Mesothelial cell of epicardium (in vitro differentiated cells): ENCODE results near the gene EML4. TPM values are rescaled to one million over a fixed set of nuclear protein-coding genes. Genes with fewer than 3 reads are reported as not detected.
A peak's percentile ranks its signal among the peaks of the same experiment; 100 is the strongest.
"Not testable (repeated sequence)": the region's sequence is repeated elsewhere in the genome, so short reads cannot be mapped to it uniquely, and the experiment has no call there.

Experiments used
- DNase-seq, 2 experiments: peaks; one replicate each; pipeline ENCODE4 v3.0.0; 2021; ENCODE audit warnings: low spot score in 2 of 2; ENCODE audit not compliant: unreplicated experiment in 2 of 2
- H3K27ac Mint-ChIP-seq: 2 replicates; pipeline ENCODE4 v1.8.0; 2021; ENCODE audit warnings: mixed read lengths
- H3K27me3 Mint-ChIP-seq: 2 replicates; pipeline ENCODE4 v1.8.0; 2021; ENCODE audit warnings: low read depth, mixed read lengths
- H3K36me3 Mint-ChIP-seq: 2 replicates; pipeline ENCODE4 v1.8.0; 2021; ENCODE audit warnings: mixed read lengths
- H3K4me1 Mint-ChIP-seq: 2 replicates; pipeline ENCODE4 v1.8.0; 2021; ENCODE audit warnings: mixed read lengths
- H3K4me3 Mint-ChIP-seq: 2 replicates; pipeline ENCODE4 v1.8.0; 2021; ENCODE audit warnings: mild to moderate bottlenecking, moderate library complexity, mixed read lengths
- H3K9me3 Mint-ChIP-seq: 2 replicates; pipeline ENCODE4 v1.8.0; 2021; ENCODE audit warnings: mixed read lengths
- total RNA-seq: library from RNA; stranded (reverse); gene quantifications from 3 replicates; pipeline ENCODE4 v1.2.1, GENCODE V29; 2021
- TF ChIP-seq, protein P1 (sequence below): fragments of 200-600 bp; sonication (generic); IDR thresholded peaks from one replicate; pipeline ENCODE4 v1.5.0; 2021; ENCODE audit warnings: antibody characterized with exemption; ENCODE audit not compliant: unreplicated experiment

Gene EML4
- total RNA-seq, 1 donor from 2014 or later, result 95.6 TPM

DNA sequence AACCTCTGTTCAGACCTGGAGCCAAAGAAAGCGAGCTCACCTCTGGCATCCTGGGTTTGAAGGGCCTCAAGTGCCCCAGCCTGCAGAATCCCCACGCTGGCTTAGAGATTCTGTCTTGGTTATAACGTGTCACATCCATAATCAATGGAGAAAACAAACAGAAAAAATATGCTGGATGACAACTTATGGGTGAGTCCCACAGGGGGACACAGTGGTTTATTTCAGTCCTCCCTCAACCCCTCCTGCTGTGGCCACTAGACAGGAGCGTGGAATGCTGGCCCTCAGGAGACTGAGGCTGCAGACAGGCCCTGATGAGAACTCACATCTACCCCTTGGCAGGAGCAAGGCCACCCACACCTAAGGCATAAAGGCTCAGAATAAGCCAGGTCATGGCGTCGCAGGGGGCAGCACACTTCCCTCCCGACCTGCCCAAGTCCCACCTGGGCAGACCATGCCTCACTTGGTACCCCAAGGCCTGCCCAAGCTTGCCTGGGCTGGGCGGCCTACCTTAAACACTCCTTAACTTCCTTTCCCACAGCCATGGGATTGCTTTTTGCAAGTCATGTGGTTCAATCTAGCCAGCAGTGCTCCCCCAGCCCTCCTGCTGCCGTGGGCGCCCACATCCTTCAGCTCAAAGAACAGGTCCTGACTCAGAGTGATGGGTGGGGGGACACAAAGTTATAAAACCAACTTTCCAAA lies 171.9 kb downstream of the EML4 start:
- H3K27ac Mint-ChIP-seq, result no peak overlapping the region
- TF ChIP-seq, protein P1, sequence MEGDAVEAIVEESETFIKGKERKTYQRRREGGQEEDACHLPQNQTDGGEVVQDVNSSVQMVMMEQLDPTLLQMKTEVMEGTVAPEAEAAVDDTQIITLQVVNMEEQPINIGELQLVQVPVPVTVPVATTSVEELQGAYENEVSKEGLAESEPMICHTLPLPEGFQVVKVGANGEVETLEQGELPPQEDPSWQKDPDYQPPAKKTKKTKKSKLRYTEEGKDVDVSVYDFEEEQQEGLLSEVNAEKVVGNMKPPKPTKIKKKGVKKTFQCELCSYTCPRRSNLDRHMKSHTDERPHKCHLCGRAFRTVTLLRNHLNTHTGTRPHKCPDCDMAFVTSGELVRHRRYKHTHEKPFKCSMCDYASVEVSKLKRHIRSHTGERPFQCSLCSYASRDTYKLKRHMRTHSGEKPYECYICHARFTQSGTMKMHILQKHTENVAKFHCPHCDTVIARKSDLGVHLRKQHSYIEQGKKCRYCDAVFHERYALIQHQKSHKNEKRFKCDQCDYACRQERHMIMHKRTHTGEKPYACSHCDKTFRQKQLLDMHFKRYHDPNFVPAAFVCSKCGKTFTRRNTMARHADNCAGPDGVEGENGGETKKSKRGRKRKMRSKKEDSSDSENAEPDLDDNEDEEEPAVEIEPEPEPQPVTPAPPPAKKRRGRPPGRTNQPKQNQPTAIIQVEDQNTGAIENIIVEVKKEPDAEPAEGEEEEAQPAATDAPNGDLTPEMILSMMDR, result no peak
- no peaks in the 10 kb centered on the region for H3K27me3 Mint-ChIP-seq
- DNase-seq, result no peak
- H3K36me3 Mint-ChIP-seq, result peaks cover 44% of the 10 kb centered on the region
- peaks cover 5% of the 10 kb centered on the region for H3K9me3 Mint-ChIP-seq
- H3K4me3 Mint-ChIP-seq, result no peak overlapping the region
- peaks cover 10% of the 10 kb centered on the region for H3K4me1 Mint-ChIP-seq

- H3K4me1 Mint-ChIP-seq, result peaks cover 11% of the 10 kb centered on the region
- H3K9me3 Mint-ChIP-seq, result peaks cover 2% of the 10 kb centered on the region
- H3K27ac Mint-ChIP-seq, result peak overlapping the region; percentile 11
- DNase-seq, result no peak
- no peak overlapping the region for H3K4me3 Mint-ChIP-seq
- H3K36me3 Mint-ChIP-seq, result peaks cover 35% of the 10 kb centered on the region
- no peaks in the 10 kb centered on the region for H3K27me3 Mint-ChIP-seq
- TF ChIP-seq, protein P1, result no peak
Measured at GRCh38 chr2:42342061-42342794, 173.1 kb downstream of the EML4 start.

GRCh38 chr2:42342795-42343241 lies 173.7 kb downstream of the EML4 start:
- Mint-ChIP-seq H3K9me3 (no peaks in the 10 kb centered on the region), H3K27me3 (no peaks in the 10 kb centered on the region), H3K4me1 (peaks cover 12% of the 10 kb centered on the region), H3K27ac (peak overlapping the region; percentile 68), H3K36me3 (peaks cover 32% of the 10 kb centered on the region), H3K4me3 (no peak overlapping the region)
- TF ChIP-seq, protein P1, result no peak
- DNase-seq, result no peak

DNA sequence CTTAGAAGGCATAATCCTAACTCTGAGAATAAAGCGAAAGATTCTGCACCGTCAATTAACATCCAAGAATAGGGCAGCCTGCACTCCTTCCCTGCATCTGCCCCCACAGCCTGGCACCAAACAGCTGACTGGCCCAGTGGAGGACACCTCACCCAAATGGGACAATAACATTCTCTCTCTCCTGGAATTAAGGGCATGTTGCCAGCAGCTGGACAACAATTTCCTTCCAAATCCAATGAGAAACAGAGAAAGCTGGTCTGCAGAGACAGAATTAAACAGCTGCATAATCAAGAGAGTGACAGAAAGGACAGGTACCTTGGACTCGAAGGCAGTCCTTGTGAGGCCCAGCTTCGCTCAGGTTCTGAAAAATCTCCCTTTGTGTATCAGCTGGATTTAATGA lies 176.8 kb downstream of the EML4 start:
- no peak for DNase-seq
- peaks cover 23% of the 10 kb centered on the region for H3K36me3 Mint-ChIP-seq
- TF ChIP-seq, protein P1, result no peak
- H3K4me1 Mint-ChIP-seq, result peaks cover 12% of the 10 kb centered on the region
- no peak overlapping the region for H3K4me3 Mint-ChIP-seq
- no peaks in the 10 kb centered on the region for H3K9me3 Mint-ChIP-seq
- no peaks in the 10 kb centered on the region for H3K27me3 Mint-ChIP-seq
- no peak overlapping the region for H3K27ac Mint-ChIP-seq

- H3K27me3 Mint-ChIP-seq, DNase-seq, H3K9me3 Mint-ChIP-seq, H3K27ac Mint-ChIP-seq, H3K4me3 Mint-ChIP-seq: not testable (repeated sequence)
- peaks cover 12% of the 10 kb centered on the region for H3K4me1 Mint-ChIP-seq
- peaks cover 29% of the 10 kb centered on the region for H3K36me3 Mint-ChIP-seq
Measured at GRCh38 chr2:42346856-42347255, 177.7 kb downstream of the EML4 start.

DNA sequence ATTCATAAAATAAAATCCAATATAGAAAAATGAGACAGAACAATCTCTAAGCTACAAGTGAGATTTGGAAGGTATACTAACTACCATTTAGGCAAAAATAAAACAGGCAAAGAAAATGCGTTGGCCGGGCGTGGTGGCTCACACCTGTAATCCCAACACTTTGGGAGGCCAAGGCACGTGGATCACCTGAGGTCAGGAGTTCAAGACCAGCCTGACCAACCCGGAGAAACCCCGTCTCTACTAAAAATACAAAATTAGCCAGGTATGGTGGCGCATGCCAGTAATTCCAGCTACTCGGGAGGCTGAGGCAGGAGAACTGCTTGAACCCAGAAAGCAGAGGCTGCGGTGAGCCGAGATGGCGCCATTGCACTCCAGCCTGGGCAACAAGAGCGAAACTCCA lies 178.4 kb downstream of the EML4 start:
- H3K27me3 Mint-ChIP-seq, DNase-seq, H3K4me3 Mint-ChIP-seq, H3K4me1 Mint-ChIP-seq, H3K27ac Mint-ChIP-seq, H3K9me3 Mint-ChIP-seq: not testable (repeated sequence)
- H3K36me3 Mint-ChIP-seq, result peaks cover 31% of the 10 kb centered on the region
